ENCODE measurements around the gene TBATA. TPM values are rescaled to one million over a fixed set of nuclear protein-coding genes. Genes with fewer than 3 reads are reported as not detected.

The TBATA gene
- polyA plus RNA-seq, 1 donor (not counting 4 experiments of a cell fraction or from before 2014, with no cell fraction given) = not detected

GRCh38 chr10:70732569-70732968, 52.6 kb downstream of the TBATA start:
- Histone ChIP-seq H3K36me3 (ENCODE audit: control insufficient read depth in 2 of 2, extremely low read depth in 1 of 2, insufficient read depth in 2 of 2, low read length in 2 of 2) (no peaks in the 10 kb centered on the region), H3K4me2 (ENCODE audit: control insufficient read depth, extremely low read depth, insufficient read depth, low read depth, low read length) (no peak overlapping the region), H3K4me3 (ENCODE audit: control insufficient read depth in 2 of 3, extremely low read depth in 1 of 3, insufficient read depth in 2 of 3, low read depth in 1 of 3, low read length in 3 of 3) (no peak overlapping the region), H4K20me1 (ENCODE audit: control insufficient read depth, extremely low read depth, insufficient read depth, low read length) (no peaks in the 10 kb centered on the region), H3K27me3 (ENCODE audit: control insufficient read depth, extremely low read depth, insufficient read depth, low read length) (peaks cover 30% of the 10 kb centered on the region), H3K27ac (ENCODE audit: control insufficient read depth, insufficient read depth, low read length) (no peak overlapping the region), H3K79me2 (ENCODE audit: control insufficient read depth, insufficient read depth, low read length) (no peaks in the 10 kb centered on the region), H3K9me1 (ENCODE audit: control insufficient read depth, extremely low read depth, insufficient read depth, low read length) (no peaks in the 10 kb centered on the region), H3K4me1 (ENCODE audit: control insufficient read depth, extremely low read depth, insufficient read depth, low read length) (no peaks in the 10 kb centered on the region), H2AFZ (ENCODE audit: control insufficient read depth, low read length) (no peak overlapping the region), H3K9me3 (ENCODE audit: control insufficient read depth, low read depth, low read length) (no peaks in the 10 kb centered on the region), H3K9ac (ENCODE audit: control insufficient read depth, extremely low read depth, insufficient read depth, low read length) (no peak overlapping the region)
- DNase-seq (ENCODE audit: low read depth, low spot score) = no peak
- dilution Hi-C loops (cut with MboI; ENCODE audit: extremely low pct_ligation_motif_present, low sequenced_read_pairs) = no loop called here
- TF ChIP-seq EZH2 (IDR thresholded peaks at IDR 0.05; ENCODE audit: low read length) = no peak
- TF ChIP-seq, protein P1, sequence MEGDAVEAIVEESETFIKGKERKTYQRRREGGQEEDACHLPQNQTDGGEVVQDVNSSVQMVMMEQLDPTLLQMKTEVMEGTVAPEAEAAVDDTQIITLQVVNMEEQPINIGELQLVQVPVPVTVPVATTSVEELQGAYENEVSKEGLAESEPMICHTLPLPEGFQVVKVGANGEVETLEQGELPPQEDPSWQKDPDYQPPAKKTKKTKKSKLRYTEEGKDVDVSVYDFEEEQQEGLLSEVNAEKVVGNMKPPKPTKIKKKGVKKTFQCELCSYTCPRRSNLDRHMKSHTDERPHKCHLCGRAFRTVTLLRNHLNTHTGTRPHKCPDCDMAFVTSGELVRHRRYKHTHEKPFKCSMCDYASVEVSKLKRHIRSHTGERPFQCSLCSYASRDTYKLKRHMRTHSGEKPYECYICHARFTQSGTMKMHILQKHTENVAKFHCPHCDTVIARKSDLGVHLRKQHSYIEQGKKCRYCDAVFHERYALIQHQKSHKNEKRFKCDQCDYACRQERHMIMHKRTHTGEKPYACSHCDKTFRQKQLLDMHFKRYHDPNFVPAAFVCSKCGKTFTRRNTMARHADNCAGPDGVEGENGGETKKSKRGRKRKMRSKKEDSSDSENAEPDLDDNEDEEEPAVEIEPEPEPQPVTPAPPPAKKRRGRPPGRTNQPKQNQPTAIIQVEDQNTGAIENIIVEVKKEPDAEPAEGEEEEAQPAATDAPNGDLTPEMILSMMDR (optimal IDR thresholded peaks at IDR 0.05 in 1 of 3, IDR thresholded peaks at IDR 0.05 in 1 of 3, conservative IDR thresholded peaks at IDR 0.05 in 1 of 3; ENCODE audit: extremely low read depth in 1 of 3, insufficient read depth in 2 of 3, low read length in 3 of 3) = no peak
- no peak for FAIRE-seq

GRCh38 chr10:70730955-70731354, 54.2 kb downstream of the TBATA start:
- no peaks in the 10 kb centered on the region for H3K9me3 ChIP-seq (ENCODE audit: control insufficient read depth, low read depth, low read length)

More at GRCh38 chr10:70730955-70731354, 54.2 kb downstream of the TBATA start:
- no peak for TF ChIP-seq EZH2 (IDR thresholded peaks at IDR 0.05; ENCODE audit: low read length)
- TF ChIP-seq, protein P1 (optimal IDR thresholded peaks at IDR 0.05 in 1 of 3, IDR thresholded peaks at IDR 0.05 in 1 of 3, conservative IDR thresholded peaks at IDR 0.05 in 1 of 3; ENCODE audit: extremely low read depth in 1 of 3, insufficient read depth in 2 of 3, low read length in 3 of 3) = no peak
- FAIRE-seq = no peak
- no peak overlapping the region for H2AFZ ChIP-seq (ENCODE audit: control insufficient read depth, low read length)
- no peak overlapping the region for H3K4me3 ChIP-seq (ENCODE audit: control insufficient read depth in 2 of 3, extremely low read depth in 1 of 3, insufficient read depth in 2 of 3, low read depth in 1 of 3, low read length in 3 of 3)
- no peaks in the 10 kb centered on the region for H4K20me1 ChIP-seq (ENCODE audit: control insufficient read depth, extremely low read depth, insufficient read depth, low read length)
- no peaks in the 10 kb centered on the region for H3K36me3 ChIP-seq (ENCODE audit: control insufficient read depth in 2 of 2, extremely low read depth in 1 of 2, insufficient read depth in 2 of 2, low read length in 2 of 2)
- dilution Hi-C loops (cut with MboI; ENCODE audit: extremely low pct_ligation_motif_present, low sequenced_read_pairs) = no loop called here
- peaks cover 22% of the 10 kb centered on the region for H3K27me3 ChIP-seq (ENCODE audit: control insufficient read depth, extremely low read depth, insufficient read depth, low read length)
- H3K79me2 ChIP-seq (ENCODE audit: control insufficient read depth, insufficient read depth, low read length) = no peaks in the 10 kb centered on the region
- H3K4me1 ChIP-seq (ENCODE audit: control insufficient read depth, extremely low read depth, insufficient read depth, low read length) = no peaks in the 10 kb centered on the region
- no peaks in the 10 kb centered on the region for H3K9me1 ChIP-seq (ENCODE audit: control insufficient read depth, extremely low read depth, insufficient read depth, low read length)
- no peak for DNase-seq (ENCODE audit: low read depth, low spot score)
- no peak overlapping the region for H3K27ac ChIP-seq (ENCODE audit: control insufficient read depth, insufficient read depth, low read length)
- H3K9ac ChIP-seq (ENCODE audit: control insufficient read depth, extremely low read depth, insufficient read depth, low read length) = no peak overlapping the region
- no peak overlapping the region for H3K4me2 ChIP-seq (ENCODE audit: control insufficient read depth, extremely low read depth, insufficient read depth, low read depth, low read length)
